ENCODE results near the gene CACNA2D2.

CACNA2D2 gene

DNA sequence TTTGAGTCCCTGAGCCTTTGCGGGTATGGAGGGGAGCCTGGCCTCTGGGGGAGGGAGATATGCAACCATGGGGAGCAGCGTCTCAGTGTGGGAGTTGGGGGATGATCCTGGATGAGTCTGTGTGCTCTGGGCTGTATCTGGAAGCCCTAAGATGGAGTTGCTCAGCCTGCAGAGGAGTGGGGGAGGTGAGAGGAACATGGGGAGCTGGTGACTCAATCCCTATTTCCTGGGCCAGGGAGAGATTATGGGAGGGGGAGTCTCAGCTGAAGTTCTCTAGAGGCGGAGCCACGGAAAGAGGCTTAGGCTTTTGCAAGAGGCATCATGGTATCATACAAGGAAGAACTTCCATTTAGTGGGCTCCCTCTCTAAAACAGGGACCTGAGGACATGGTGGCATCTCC is 84.6 kb downstream of the CACNA2D2 start:
- Histone ChIP-seq H3K27me3 (ENCODE audit: insufficient read depth, low read length, poor library complexity) (peaks cover 18% of the 10 kb centered on the region), H4K20me1 (ENCODE audit: insufficient read depth, low read length) (peaks cover 8% of the 10 kb centered on the region), H3K4me2 (ENCODE audit: insufficient read depth, low read length) (no peak overlapping the region), H3K4me3 (ENCODE audit: low read depth in 1 of 2, low read length in 2 of 2) (no peak overlapping the region), H3K4me1 (ENCODE audit: insufficient read depth, low read length) (no peaks in the 10 kb centered on the region), H3K36me3 (ENCODE audit: insufficient read depth, low read length) (no peaks in the 10 kb centered on the region), H3K27ac (ENCODE audit: low read length) (no peak overlapping the region), H3K79me2 (ENCODE audit: insufficient read depth, low read length) (no peaks in the 10 kb centered on the region), H3K9me3 (ENCODE audit: insufficient read depth, low read length, severe bottlenecking) (no peaks in the 10 kb centered on the region), H2AFZ (ENCODE audit: low read depth, low read length) (no peak overlapping the region), H3K9ac (ENCODE audit: low read depth, low read length) (no peak overlapping the region)
- TF ChIP-seq EZH2 (IDR thresholded peaks at IDR 0.05; ENCODE audit: borderline replicate concordance, low read depth, low read length, severe bottlenecking), result no peak
- TF ChIP-seq, protein P1, sequence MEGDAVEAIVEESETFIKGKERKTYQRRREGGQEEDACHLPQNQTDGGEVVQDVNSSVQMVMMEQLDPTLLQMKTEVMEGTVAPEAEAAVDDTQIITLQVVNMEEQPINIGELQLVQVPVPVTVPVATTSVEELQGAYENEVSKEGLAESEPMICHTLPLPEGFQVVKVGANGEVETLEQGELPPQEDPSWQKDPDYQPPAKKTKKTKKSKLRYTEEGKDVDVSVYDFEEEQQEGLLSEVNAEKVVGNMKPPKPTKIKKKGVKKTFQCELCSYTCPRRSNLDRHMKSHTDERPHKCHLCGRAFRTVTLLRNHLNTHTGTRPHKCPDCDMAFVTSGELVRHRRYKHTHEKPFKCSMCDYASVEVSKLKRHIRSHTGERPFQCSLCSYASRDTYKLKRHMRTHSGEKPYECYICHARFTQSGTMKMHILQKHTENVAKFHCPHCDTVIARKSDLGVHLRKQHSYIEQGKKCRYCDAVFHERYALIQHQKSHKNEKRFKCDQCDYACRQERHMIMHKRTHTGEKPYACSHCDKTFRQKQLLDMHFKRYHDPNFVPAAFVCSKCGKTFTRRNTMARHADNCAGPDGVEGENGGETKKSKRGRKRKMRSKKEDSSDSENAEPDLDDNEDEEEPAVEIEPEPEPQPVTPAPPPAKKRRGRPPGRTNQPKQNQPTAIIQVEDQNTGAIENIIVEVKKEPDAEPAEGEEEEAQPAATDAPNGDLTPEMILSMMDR (IDR thresholded peaks at IDR 0.05; ENCODE audit: borderline replicate concordance, extremely low read depth, low read length, poor library complexity, severe bottlenecking), result no peak
- ATAC-seq (ENCODE audit: insufficient read depth, low read depth) (no peak), DNase-seq (no peak)

DNA sequence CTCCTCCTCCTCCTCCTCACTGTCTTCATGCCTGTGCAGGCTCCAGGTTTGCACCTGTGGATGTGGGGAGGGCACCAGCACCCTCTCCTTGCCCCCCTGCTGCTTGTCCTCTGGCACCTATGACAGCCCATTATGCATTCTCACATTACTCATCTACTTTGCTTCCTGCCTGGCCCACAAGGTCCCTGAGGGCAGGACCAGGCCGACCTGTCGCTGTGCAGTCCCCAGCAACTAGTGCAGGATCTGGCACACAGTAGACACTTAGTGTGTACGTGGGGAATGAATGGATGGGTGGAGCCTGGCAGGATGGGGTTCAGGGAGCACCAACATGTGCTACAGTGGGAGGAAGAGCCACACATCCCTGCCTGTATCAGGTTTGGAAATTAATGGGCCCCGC is 85.8 kb downstream of the CACNA2D2 start:
- Histone ChIP-seq H3K4me3 (ENCODE audit: low read depth in 1 of 2, low read length in 2 of 2) (no peak overlapping the region), H3K9ac (ENCODE audit: low read depth, low read length) (no peak overlapping the region), H3K4me1 (ENCODE audit: insufficient read depth, low read length) (no peaks in the 10 kb centered on the region), H4K20me1 (ENCODE audit: insufficient read depth, low read length) (peaks cover 8% of the 10 kb centered on the region), H3K4me2 (ENCODE audit: insufficient read depth, low read length) (no peak overlapping the region), H3K27me3 (ENCODE audit: insufficient read depth, low read length, poor library complexity) (peaks cover 18% of the 10 kb centered on the region), H3K79me2 (ENCODE audit: insufficient read depth, low read length) (no peaks in the 10 kb centered on the region), H2AFZ (ENCODE audit: low read depth, low read length) (no peak overlapping the region), H3K36me3 (ENCODE audit: insufficient read depth, low read length) (no peaks in the 10 kb centered on the region), H3K27ac (ENCODE audit: low read length) (no peak overlapping the region), H3K9me3 (ENCODE audit: insufficient read depth, low read length, severe bottlenecking) (no peaks in the 10 kb centered on the region)
- DNase-seq (no peak), ATAC-seq (ENCODE audit: insufficient read depth, low read depth) (no peak)
- TF ChIP-seq, protein P1 (IDR thresholded peaks at IDR 0.05; ENCODE audit: borderline replicate concordance, extremely low read depth, low read length, poor library complexity, severe bottlenecking), result no peak
- TF ChIP-seq EZH2 (IDR thresholded peaks at IDR 0.05; ENCODE audit: borderline replicate concordance, low read depth, low read length, severe bottlenecking), result no peak

DNA sequence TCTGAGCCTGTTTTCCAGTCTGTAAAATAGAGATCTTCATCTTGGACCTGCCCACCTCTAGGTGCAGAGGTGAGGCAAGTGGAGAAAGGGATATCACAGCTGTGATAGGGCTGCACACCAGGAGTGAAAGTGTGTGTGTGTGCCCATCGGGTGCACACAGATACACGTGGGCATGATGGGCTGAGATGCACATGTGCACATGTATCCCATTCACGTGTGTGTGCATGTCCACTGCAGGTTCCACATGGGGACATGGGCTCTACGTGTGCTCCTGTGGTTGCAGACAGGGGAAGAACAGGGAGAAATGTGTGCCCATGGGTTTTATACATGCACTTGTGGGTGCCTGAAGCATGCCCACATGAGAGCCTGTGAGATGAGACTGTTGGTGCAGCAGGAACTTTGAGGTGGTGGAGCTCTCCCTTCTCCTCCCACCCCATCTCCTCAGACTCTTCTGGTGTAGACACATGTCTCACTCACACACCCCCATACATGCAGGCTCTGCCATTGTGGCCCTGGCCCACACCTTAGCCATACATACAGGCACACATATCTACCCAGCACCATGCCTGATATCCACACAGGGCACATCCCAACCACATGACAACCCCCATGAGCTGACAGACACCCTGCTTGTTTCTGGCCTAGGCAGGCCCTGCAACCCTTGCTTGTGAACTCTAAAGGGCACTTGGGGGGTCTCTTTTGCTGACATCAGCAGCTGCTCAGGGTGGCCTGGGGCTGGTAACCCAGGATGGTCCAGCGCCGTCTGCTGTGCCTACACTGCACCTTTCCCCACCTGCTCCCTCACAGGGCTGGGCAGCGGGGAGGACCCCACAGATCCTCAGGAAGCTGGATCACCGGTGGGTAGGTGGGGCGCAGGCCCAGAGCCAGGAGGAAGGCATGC is 86.4 kb downstream of the CACNA2D2 start:
- Histone ChIP-seq H3K27ac (ENCODE audit: low read length) (no peak overlapping the region), H3K4me1 (ENCODE audit: insufficient read depth, low read length) (no peaks in the 10 kb centered on the region), H3K79me2 (ENCODE audit: insufficient read depth, low read length) (no peaks in the 10 kb centered on the region), H4K20me1 (ENCODE audit: insufficient read depth, low read length) (peaks cover 8% of the 10 kb centered on the region), H2AFZ (ENCODE audit: low read depth, low read length) (no peak overlapping the region), H3K9me3 (ENCODE audit: insufficient read depth, low read length, severe bottlenecking) (no peaks in the 10 kb centered on the region), H3K27me3 (ENCODE audit: insufficient read depth, low read length, poor library complexity) (peaks cover 18% of the 10 kb centered on the region), H3K4me2 (ENCODE audit: insufficient read depth, low read length) (no peak overlapping the region), H3K4me3 (ENCODE audit: low read depth in 1 of 2, low read length in 2 of 2) (no peak overlapping the region), H3K36me3 (ENCODE audit: insufficient read depth, low read length) (no peaks in the 10 kb centered on the region), H3K9ac (ENCODE audit: low read depth, low read length) (no peak overlapping the region)
- DNase-seq (no peak), ATAC-seq (ENCODE audit: insufficient read depth, low read depth) (no peak)
- no peak for TF ChIP-seq EZH2 (IDR thresholded peaks at IDR 0.05; ENCODE audit: borderline replicate concordance, low read depth, low read length, severe bottlenecking)
- TF ChIP-seq, protein P1 (IDR thresholded peaks at IDR 0.05; ENCODE audit: borderline replicate concordance, extremely low read depth, low read length, poor library complexity, severe bottlenecking), result no peak

Measured in DND-41 (cell line).